DOHH2 (cell line): Measurements from ENCODE around the gene TEDC2.

Source experiments
- H3F3A ChIP-seq: fragments of 200-600 bp; sonication (generic), shearing (Covaris generic); 2 replicates; pipeline ENCODE4 v1.6.0; 2016; ENCODE audit warnings: antibody characterized with exemption, mild to moderate bottlenecking; ENCODE audit not compliant: control insufficient read depth, insufficient read depth
- H3K27ac ChIP-seq: fragments of 200-600 bp; sonication (generic); 2 replicates; pipeline ENCODE4 v1.5.1; 2014; ENCODE audit warnings: low read depth, mild to moderate bottlenecking, low read length, moderate library complexity
- H3K27me3 ChIP-seq: fragments of 200-600 bp; sonication (generic); 2 replicates; pipeline ENCODE4 v1.6.1; 2014; ENCODE audit warnings: mild to moderate bottlenecking, low read length, mixed read lengths; ENCODE audit not compliant: control insufficient read depth
- H3K36me3 ChIP-seq: fragments of 200-600 bp; sonication (generic); 2 replicates; pipeline ENCODE4 v1.6.1; 2014; ENCODE audit warnings: mild to moderate bottlenecking, low read length, moderate library complexity, mixed read lengths; ENCODE audit not compliant: control insufficient read depth
- H3K4me1 ChIP-seq: fragments of 200-600 bp; sonication (generic); 2 replicates; pipeline ENCODE4 v1.6.1; 2014; ENCODE audit warnings: mild to moderate bottlenecking, low read length, mixed read lengths; ENCODE audit not compliant: control insufficient read depth
- H3K4me2 ChIP-seq: fragments of 200-600 bp; sonication (generic); 2 replicates; pipeline ENCODE4 v1.6.0; 2014; ENCODE audit warnings: mild to moderate bottlenecking, low read length, moderate library complexity
- H3K4me3 ChIP-seq: fragments of 200-600 bp; sonication (generic); 2 replicates; pipeline ENCODE4 v1.5.1; 2014; ENCODE audit warnings: mild to moderate bottlenecking, low read length, mixed read lengths
- H3K79me2 ChIP-seq: fragments of 200-600 bp; sonication (generic); 2 replicates; pipeline ENCODE4 v1.6.1; 2014; ENCODE audit warnings: mild to moderate bottlenecking, low read length, mixed read lengths; ENCODE audit not compliant: control insufficient read depth
- H3K9me2 ChIP-seq: fragments of 200-600 bp; sonication (generic); replicated peaks from 2 replicates; pipeline ENCODE4 v1.6.1; 2014; ENCODE audit warnings: mild to moderate bottlenecking, low read length, mixed read lengths; ENCODE audit not compliant: control insufficient read depth
- H3K9me3 ChIP-seq: fragments of 200-600 bp; sonication (generic); 2 replicates; pipeline ENCODE4 v1.6.1; 2014; ENCODE audit warnings: antibody characterized with exemption, low read length, mixed read lengths; ENCODE audit not compliant: control insufficient read depth, insufficient read depth
- H4K20me1 ChIP-seq: fragments of 200-600 bp; sonication (generic); 2 replicates; pipeline ENCODE4 v1.6.0; 2014; ENCODE audit warnings: low read depth, mild to moderate bottlenecking, antibody characterized with exemption, low read length, moderate library complexity; ENCODE audit not compliant: control insufficient read depth, insufficient read depth
- CTCF ChIP-seq: fragments of 200-600 bp; sonication (generic); IDR thresholded peaks from one replicate; pipeline ENCODE4 v1.5.1; 2014; ENCODE audit warnings: antibody characterized with exemption, mild to moderate bottlenecking, low read depth, low read length; ENCODE audit not compliant: poor library complexity, severe bottlenecking
- EZH2phosphoT487 ChIP-seq: fragments of 200-600 bp; sonication (generic); IDR thresholded peaks from 2 replicates; pipeline ENCODE4 v1.6.1; 2017; ENCODE audit warnings: borderline replicate concordance, mild to moderate bottlenecking, antibody characterized with exemption, low read length, moderate library complexity, mixed read lengths

The TEDC2 gene

GRCh38 chr16:2494616-2495015 is 34.7 kb downstream of the TEDC2 start:
- no peak overlapping the region for H3K4me3 ChIP-seq
- peaks cover 19% of the 10 kb centered on the region for H3K79me2 ChIP-seq
- no peaks in the 10 kb centered on the region for H4K20me1 ChIP-seq
- H3F3A ChIP-seq = no peaks in the 10 kb centered on the region
- no peak overlapping the region for H3K27ac ChIP-seq
- H3K4me2 ChIP-seq = no peak overlapping the region
- no peaks in the 10 kb centered on the region for H3K9me2 ChIP-seq
- H3K27me3 ChIP-seq = no peaks in the 10 kb centered on the region
- peaks cover 32% of the 10 kb centered on the region for H3K36me3 ChIP-seq
- H3K4me1 ChIP-seq = no peaks in the 10 kb centered on the region
- TF ChIP-seq EZH2phosphoT487 = no peak
- no peak for TF ChIP-seq CTCF
- H3K9me3 ChIP-seq = no peaks in the 10 kb centered on the region

DNA sequence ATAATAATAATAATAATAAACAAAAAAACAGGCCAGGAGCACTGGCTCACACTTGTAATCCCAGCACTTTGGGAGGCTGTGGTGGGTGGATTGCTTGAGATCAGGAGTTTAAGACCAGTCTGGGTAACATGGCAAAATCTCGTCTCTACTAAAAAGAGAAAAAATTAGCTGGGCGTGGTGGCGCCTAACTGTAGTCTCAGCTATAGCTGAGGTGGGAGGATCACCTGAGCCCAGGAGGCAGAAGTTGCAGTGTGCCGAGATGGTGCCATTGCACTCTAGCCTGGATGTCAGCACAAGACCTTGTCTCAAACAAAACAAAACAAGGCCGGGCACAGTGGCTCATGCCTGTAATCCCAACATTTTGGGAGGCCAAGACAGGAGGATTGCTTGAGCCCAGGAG is 35.1 kb downstream of the TEDC2 start:
- Histone ChIP-seq H3K36me3 (peaks cover 32% of the 10 kb centered on the region), H3K27me3 (no peaks in the 10 kb centered on the region), H3K4me2 (no peak overlapping the region), H3K9me3 (no peaks in the 10 kb centered on the region), H3K79me2 (peaks cover 17% of the 10 kb centered on the region), H3K4me3 (no peak overlapping the region), H3K4me1 (no peaks in the 10 kb centered on the region), H3K9me2 (no peaks in the 10 kb centered on the region), H3K27ac (no peak overlapping the region), H3F3A (no peaks in the 10 kb centered on the region), H4K20me1 (no peaks in the 10 kb centered on the region)
- TF ChIP-seq EZH2phosphoT487 (no peak), CTCF (no peak)

- Histone ChIP-seq H3K27ac (no peak overlapping the region), H3K9me3 (no peaks in the 10 kb centered on the region), H3K4me1 (peaks cover 8% of the 10 kb centered on the region), H3K36me3 (peaks cover 34% of the 10 kb centered on the region), H4K20me1 (0 out of 2 replicates have a peak, but pooled peaks cover 7% of the 10 kb centered on the region), H3K79me2 (peaks cover 12% of the 10 kb centered on the region), H3K27me3 (no peaks in the 10 kb centered on the region), H3F3A (no peaks in the 10 kb centered on the region), H3K4me2 (no peak overlapping the region), H3K4me3 (no peak overlapping the region), H3K9me2 (no peaks in the 10 kb centered on the region)
- TF ChIP-seq CTCF = no peak
- TF ChIP-seq EZH2phosphoT487 = no peak
Observed at GRCh38 chr16:2496223-2497115, 36.6 kb downstream of the TEDC2 start.
